GM23248 (cell line): ENCODE measurements around the gene SH3RF2.

Source experiments
- EZH2 ChIP-seq: fragments of 200-600 bp; sonication (generic); IDR thresholded peaks from 2 replicates; pipeline ENCODE4 v1.6.1; 2018; ENCODE audit warnings: antibody characterized with exemption, mild to moderate bottlenecking; ENCODE audit not compliant: insufficient read depth, poor library complexity, severe bottlenecking
- EZH2phosphoT487 ChIP-seq: fragments of 200-600 bp; sonication (generic); IDR thresholded peaks from 2 replicates; pipeline ENCODE4 v1.6.1; 2018; ENCODE audit warnings: antibody characterized with exemption, moderate library complexity, mild to moderate bottlenecking, low read depth; ENCODE audit not compliant: insufficient read depth

DNA sequence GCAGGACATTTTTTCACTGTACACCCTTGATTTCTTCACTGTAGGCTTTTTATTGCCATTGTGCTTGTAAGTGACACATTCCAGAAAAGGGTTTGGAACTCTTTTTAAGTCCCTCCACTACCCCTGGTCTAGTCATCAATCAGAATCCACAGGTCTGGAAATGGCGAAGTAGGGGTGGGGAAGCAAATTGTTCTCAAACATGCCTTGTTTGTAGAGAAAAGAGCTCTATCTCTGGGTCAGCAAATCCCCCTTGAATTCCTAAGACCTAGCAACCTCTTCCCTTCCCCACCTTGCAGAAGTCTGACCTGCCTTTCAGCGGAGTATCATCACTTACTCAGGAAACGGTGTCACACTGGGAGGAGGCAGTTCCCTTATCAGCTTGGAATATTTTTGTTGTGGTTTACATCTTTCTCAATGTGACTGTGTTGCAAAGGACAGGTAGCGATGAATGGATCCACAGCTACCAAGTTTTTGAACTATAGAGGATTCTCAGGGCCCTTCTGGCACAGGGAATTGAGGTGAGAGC lies 3.2 kb downstream of the SH3RF2 start:
- TF ChIP-seq EZH2 (no peak), EZH2phosphoT487 (no peak)
